NCI-H2227 treated with DMSO at 0.1 percent for 48 hours (cell line): Measurements from ENCODE around the gene C22orf39.

Source experiments
- DNase-seq: peaks from one replicate; lab custom pipeline; 2025; lab: John Stamatoyannopoulos, UW

C22orf39 gene

GRCh38 chr22:19429950-19430889, 17.3 kb downstream of the C22orf39 start:
- peak; percentile 22 for DNase-seq

GRCh38 chr22:19424186-19424500, 23.4 kb downstream of the C22orf39 start:
- no peak for DNase-seq

GRCh38 chr22:19422440-19423301, 24.8 kb downstream of the C22orf39 start:
- DNase-seq: no peak

GRCh38 chr22:19420321-19420720, 27.2 kb downstream of the C22orf39 start:
- DNase-seq: no peak

GRCh38 chr22:19419464-19420178, 27.9 kb downstream of the C22orf39 start:
- no peak for DNase-seq

DNA sequence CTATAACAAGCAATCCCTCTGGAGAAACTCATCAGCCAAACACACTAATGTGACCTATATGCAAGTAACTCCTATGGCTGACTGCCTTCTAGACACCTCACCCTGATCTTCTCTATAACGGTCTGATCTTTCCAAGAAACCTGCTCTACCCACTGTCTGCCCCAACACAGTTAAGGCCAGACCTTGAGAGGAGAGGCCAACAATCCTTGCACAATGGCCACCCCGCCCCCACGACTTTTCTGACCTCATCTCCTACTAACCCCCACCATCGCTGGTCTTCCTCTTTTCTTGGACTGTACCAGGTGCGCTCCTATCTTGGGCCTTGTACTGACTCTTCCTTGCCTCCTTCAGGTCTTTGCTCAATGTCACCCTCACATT, 28.4 kb downstream of the C22orf39 start:
- no peak for DNase-seq

GRCh38 chr22:19412923-19413322, 34.6 kb downstream of the C22orf39 start:
- DNase-seq: no peak

DNA sequence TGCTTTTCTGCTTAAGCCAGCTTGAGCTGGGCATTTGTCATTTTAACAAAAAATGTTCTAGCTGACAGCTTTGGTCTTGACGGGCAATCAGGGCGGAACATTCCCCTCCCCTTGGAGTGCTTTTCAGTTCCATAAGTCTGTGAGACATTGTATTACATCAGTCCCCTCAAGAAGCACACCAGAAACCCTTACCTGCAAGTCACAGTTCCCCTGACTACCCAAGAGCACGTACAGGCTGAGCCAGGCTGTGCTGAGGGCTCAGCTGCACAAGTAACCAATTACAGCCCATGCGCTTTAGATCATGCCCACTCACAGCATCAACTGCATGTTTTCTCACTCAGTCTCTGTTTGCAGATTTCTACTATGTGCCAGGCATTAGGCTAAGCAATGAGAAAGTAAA, 35.0 kb downstream of the C22orf39 start:
- no peak for DNase-seq

GRCh38 chr22:19411690-19412045, 35.8 kb downstream of the C22orf39 start:
- no peak for DNase-seq

DNA sequence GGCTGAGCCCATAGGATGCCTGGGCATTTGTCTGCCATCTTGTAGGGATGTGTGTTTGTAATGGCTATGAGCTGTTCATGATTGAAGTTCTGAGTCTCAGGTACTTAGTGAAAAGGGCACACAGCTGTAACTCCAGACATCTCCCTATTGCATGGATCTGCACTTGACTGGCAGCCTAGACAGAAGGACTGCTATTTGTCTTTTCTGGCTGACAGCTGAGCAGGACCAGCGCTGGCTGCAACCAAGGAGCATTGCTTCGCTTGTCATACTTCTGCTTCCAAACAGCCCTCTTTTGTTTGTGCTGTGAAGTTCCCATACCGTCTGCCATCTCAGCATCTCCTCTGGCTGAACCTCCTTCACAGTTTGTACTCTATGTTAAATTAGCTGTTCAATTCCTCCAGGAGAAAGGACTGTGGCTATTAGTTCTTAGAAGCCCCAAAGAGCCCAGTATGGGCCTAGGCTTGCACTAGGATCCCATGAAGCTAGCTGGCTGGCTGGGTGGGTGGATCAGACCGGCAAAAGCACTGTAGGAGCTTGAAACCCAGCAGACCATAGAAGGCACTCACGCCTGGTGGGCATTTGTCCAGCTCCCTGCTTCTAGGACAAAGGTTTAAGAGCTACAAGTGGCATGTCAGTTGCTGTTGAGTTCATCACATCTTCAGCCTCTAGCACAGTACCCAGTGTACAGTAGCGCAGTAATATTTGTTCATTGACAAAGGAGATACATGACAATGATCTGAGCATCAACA, 36.4 kb downstream of the C22orf39 start:
- no peak for DNase-seq

GRCh38 chr22:19407649-19408606, 39.6 kb downstream of the C22orf39 start:
- peak; percentile 38 for DNase-seq

DNA sequence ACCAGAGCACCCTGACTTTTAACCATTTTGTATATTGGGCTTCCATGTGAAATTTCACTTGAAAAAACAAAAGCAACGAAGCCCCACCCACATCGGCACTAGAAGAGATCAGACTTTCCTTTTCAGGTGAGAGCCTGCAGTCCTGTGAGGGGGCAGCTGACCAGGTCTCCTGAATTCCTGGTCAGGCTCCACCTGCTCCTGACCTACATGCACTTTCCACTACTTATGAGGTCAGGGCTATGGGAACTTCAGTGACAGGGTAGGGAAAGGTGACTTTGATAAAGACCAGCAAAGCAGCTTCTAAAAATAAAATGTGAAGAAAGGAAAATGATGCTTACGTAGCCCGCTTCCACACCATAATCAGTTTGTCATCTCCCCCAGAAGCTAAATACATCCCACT, 40.7 kb downstream of the C22orf39 start:
- no peak for DNase-seq

DNA sequence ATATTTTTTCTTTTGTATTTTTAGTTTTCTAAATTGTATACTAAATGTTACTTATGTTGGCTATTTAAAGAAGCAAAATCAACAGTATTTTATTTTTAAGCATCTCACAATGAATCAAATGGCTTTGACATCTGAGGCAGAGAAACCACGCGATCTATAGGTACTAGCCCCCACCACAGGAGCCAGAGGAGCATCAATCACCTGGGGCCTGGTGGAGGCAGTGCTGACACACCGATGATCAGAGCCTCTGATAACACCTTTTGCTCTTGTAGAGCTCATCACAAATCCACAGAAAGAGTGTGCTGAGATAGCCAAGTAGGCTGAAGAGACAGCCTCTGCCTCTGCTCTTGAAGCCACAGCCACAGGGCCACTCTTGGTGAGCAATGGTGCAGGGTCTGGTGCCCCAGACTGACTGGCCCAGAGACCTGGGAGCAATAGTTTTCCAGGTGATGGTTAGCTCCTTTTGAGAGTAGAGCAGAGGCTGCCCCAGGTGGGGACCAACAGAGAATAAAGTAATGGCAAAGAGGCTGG, 41.2 kb downstream of the C22orf39 start:
- no peak for DNase-seq

- DNase-seq: no peak
These were observed 41.9 kb downstream of the C22orf39 start for GRCh38 chr22:19405652-19406051.

DNA sequence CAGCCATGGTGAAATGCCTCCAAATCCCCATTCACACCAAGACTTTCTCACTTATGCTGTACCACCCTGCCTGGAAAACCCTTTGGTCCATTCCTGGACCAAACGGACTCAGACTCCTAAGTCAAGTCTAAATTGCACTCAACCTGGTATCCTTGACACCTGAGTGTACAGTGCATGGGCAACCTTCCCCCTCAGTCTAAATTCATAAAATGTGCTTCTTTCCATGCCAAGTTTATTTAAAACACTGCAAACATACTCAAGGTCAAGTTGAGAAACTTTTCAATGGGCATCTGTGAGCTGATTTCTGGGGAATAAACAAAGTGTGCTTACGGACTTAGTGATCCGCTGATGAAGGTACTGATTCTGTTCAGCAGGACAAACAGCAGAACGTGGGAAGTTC, 42.4 kb downstream of the C22orf39 start:
- DNase-seq: no peak

GRCh38 chr22:19404676-19405075, 42.8 kb downstream of the C22orf39 start:
- DNase-seq: no peak

GRCh38 chr22:19402642-19403191, 44.8 kb downstream of the C22orf39 start:
- DNase-seq: no peak

DNA sequence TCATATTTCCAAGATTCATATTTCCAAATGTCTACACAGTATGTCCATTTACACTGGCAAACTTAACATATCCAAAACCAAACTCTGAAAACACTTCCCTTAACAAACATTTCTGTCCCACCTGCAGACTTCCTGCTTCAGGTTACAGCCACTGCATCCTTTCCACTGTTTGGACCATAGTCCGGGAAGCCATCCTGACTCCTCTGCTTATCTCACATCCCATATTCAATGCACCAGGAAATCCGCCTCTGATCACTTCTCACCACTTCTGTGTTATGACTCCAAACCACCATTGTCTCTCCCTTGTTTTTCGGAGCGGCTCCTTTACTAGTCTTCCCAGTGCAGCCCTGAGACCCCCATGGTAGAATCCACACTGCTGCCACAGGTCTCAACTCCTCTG, 46.0 kb downstream of the C22orf39 start:
- no peak for DNase-seq

DNA sequence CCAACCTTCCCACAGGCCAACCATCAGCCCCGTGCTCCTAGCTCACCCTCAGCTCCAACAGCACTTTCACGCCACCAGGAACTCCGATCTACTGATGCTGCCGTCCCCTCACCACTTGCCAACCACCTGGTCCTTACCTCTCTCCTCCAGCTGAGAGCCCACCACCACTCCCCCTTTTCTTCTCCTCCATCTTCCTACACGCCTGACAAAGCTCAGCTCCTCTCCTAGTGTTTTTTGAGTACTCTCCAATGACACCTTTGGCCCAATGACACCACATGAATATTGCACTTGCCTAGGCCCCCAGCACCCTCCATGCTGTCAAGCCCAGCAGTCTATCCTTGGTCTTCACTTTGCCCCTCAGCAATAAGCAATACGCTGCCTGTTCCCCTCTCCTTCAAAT, 46.6 kb downstream of the C22orf39 start:
- DNase-seq: no peak

DNA sequence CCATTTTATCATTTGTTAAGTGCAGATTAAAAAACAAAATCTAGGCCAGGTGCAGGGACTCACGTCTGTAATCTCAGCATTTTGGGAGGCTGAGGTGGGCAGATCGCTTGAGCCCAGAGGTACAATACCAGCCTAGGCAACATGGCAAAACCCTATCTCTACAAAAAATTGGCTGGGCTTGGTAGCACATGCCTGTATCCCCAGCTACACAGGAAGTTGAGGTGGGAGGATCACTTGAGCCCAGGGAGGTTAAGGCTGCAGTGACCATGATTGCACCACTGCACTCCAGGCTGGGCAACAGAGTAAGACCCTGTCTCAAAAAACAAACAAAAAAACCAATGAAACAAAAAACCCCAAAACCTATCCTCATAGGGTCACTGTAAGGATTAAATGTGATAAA, 48.9 kb downstream of the C22orf39 start:
- DNase-seq: no peak
